Loucy (cell line): ENCODE measurements around the gene LPCAT2.

ENCODE experiments used
- H2AFZ ChIP-seq: fragments of 200-600 bp; sonication (generic); 2 replicates; pipeline ENCODE4 v1.6.0; 2016; ENCODE audit warnings: antibody characterized with exemption, mild to moderate bottlenecking, low read length, moderate library complexity
- H3F3A ChIP-seq: fragments of 200-600 bp; 2 replicates; pipeline ENCODE4 v1.6.0; 2016; ENCODE audit warnings: antibody characterized with exemption, low read depth, mild to moderate bottlenecking
- H3K27me3 ChIP-seq: fragments of 200-600 bp; sonication (generic); 2 replicates; pipeline ENCODE4 v1.6.1; 2014; ENCODE audit warnings: low read length, mild to moderate bottlenecking; ENCODE audit not compliant: insufficient read depth, poor library complexity, severe bottlenecking
- H3K36me3 ChIP-seq: fragments of 200-600 bp; sonication (generic); 2 replicates; pipeline ENCODE4 v1.6.1; 2016; ENCODE audit warnings: low read length; ENCODE audit not compliant: insufficient read depth
- H3K4me1 ChIP-seq: fragments of 200-600 bp; sonication (generic); 2 replicates; pipeline ENCODE4 v1.5.1; 2014; ENCODE audit warnings: low read length, mild to moderate bottlenecking; ENCODE audit not compliant: insufficient read depth, poor library complexity, severe bottlenecking
- H3K4me2 ChIP-seq: fragments of 200-600 bp; sonication (generic); 2 replicates; pipeline ENCODE4 v1.6.0; 2014; ENCODE audit warnings: antibody characterized with exemption, low read length, low read depth, mild to moderate bottlenecking; ENCODE audit not compliant: poor library complexity, severe bottlenecking
- H3K4me3 ChIP-seq: fragments of 200-600 bp; sonication (generic); 2 replicates; pipeline ENCODE4 v1.5.1; 2014; ENCODE audit warnings: low read length, mild to moderate bottlenecking, mixed read lengths; ENCODE audit not compliant: poor library complexity, severe bottlenecking
- H3K79me2 ChIP-seq: fragments of 200-600 bp; sonication (generic); 2 replicates; pipeline ENCODE4 v1.6.1; 2014; ENCODE audit warnings: low read length; ENCODE audit not compliant: insufficient read depth
- H3K9ac ChIP-seq: fragments of 200-600 bp; sonication (generic); 2 replicates; pipeline ENCODE4 v1.6.0; 2014; ENCODE audit warnings: mild to moderate bottlenecking, low read depth, low read length, moderate library complexity; ENCODE audit not compliant: poor library complexity, severe bottlenecking
- H3K9me2 ChIP-seq: fragments of 200-600 bp; sonication (generic); replicated peaks from 2 replicates; pipeline ENCODE4 v1.6.1; 2016; ENCODE audit warnings: low read depth, low read length, mixed read lengths
- H3K9me3 ChIP-seq: fragments of 200-600 bp; sonication (generic); 2 replicates; pipeline ENCODE4 v1.6.1; 2014; ENCODE audit warnings: mild to moderate bottlenecking, antibody characterized with exemption, low read length, low read depth; ENCODE audit not compliant: insufficient read depth
- H4K20me1 ChIP-seq: fragments of 200-600 bp; sonication (generic); 2 replicates; pipeline ENCODE4 v1.6.0; 2014; ENCODE audit warnings: antibody characterized with exemption, low read length, mild to moderate bottlenecking; ENCODE audit not compliant: insufficient read depth, poor library complexity, severe bottlenecking
- EZH2phosphoT487 ChIP-seq: fragments of 200-600 bp; IDR thresholded peaks from 2 replicates; pipeline ENCODE4 v1.6.1; 2018; ENCODE audit warnings: antibody characterized with exemption, mild to moderate bottlenecking, moderate library complexity, borderline replicate concordance
- TF ChIP-seq, protein P1 (sequence below): fragments of 200-600 bp; sonication (generic); conservative IDR thresholded peaks from 2 replicates; pipeline ENCODE4 v1.5.1; 2014; ENCODE audit warnings: mild to moderate bottlenecking, antibody characterized with exemption, low read length

Gene LPCAT2

DNA sequence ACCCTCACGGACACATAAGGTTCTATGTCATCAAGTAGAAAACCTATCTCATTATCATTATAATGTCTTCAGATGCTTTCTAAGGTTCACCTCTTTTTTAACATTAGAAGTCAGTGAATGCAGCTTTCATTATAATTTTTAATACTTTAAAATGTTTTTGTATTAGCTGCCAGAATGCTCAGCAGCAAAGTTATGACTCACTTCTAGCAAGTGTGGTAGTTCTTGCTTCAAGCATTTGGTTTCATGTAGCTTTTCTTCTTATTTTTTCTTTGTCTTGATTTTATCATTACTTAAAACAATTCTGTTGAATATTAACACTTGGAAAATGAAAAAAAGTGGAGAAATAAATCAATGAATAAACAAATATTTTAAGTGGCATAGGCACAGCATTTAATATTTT, 23.4 kb downstream of the LPCAT2 start:
- Histone ChIP-seq H3F3A (no peaks in the 10 kb centered on the region), H3K4me1 (peaks cover 10% of the 10 kb centered on the region), H3K9me2 (no peaks in the 10 kb centered on the region), H3K36me3 (no peaks in the 10 kb centered on the region), H2AFZ (no peak overlapping the region), H3K27me3 (no peaks in the 10 kb centered on the region), H3K9me3 (no peaks in the 10 kb centered on the region), H4K20me1 (no peaks in the 10 kb centered on the region), H3K4me3 (no peak overlapping the region), H3K9ac (no peak overlapping the region), H3K4me2 (no peak overlapping the region), H3K79me2 (no peaks in the 10 kb centered on the region)
- TF ChIP-seq, protein P1, sequence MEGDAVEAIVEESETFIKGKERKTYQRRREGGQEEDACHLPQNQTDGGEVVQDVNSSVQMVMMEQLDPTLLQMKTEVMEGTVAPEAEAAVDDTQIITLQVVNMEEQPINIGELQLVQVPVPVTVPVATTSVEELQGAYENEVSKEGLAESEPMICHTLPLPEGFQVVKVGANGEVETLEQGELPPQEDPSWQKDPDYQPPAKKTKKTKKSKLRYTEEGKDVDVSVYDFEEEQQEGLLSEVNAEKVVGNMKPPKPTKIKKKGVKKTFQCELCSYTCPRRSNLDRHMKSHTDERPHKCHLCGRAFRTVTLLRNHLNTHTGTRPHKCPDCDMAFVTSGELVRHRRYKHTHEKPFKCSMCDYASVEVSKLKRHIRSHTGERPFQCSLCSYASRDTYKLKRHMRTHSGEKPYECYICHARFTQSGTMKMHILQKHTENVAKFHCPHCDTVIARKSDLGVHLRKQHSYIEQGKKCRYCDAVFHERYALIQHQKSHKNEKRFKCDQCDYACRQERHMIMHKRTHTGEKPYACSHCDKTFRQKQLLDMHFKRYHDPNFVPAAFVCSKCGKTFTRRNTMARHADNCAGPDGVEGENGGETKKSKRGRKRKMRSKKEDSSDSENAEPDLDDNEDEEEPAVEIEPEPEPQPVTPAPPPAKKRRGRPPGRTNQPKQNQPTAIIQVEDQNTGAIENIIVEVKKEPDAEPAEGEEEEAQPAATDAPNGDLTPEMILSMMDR, result no peak
- TF ChIP-seq EZH2phosphoT487, result no peak

DNA sequence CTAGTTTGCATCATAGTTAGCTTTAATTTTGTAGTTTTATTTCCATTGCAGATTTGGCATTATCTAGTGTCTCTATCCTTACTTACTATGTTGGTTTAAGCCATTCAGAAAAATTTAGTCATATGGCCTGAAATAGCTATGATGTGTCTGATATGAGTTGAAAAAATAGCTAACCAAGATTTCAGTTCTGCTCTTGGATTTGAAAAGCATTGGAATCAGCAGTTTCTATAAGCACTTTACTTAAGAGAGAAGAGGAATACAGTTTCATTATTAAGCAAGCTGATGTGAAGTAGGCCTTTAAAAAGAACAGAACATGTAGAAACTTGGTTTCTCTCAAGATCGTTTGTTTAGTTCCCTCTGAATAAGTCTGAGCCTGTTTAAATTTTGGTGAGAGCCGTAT, 25.9 kb downstream of the LPCAT2 start:
- H3K4me2 ChIP-seq, result no peak overlapping the region
- no peaks in the 10 kb centered on the region for H4K20me1 ChIP-seq
- H3K79me2 ChIP-seq, result no peaks in the 10 kb centered on the region
- no peak overlapping the region for H3K9ac ChIP-seq
- H3K27me3 ChIP-seq, result no peaks in the 10 kb centered on the region
- H3K9me2 ChIP-seq, result no peaks in the 10 kb centered on the region
- H3K36me3 ChIP-seq, result no peaks in the 10 kb centered on the region
- no peaks in the 10 kb centered on the region for H3K9me3 ChIP-seq
- no peak overlapping the region for H3K4me3 ChIP-seq
- no peak for TF ChIP-seq EZH2phosphoT487
- TF ChIP-seq, protein P1, result no peak
- H3K4me1 ChIP-seq, result peaks cover 19% of the 10 kb centered on the region
- H3F3A ChIP-seq, result no peaks in the 10 kb centered on the region
- H2AFZ ChIP-seq, result no peak overlapping the region; the same call in 1 of the 2 replicates

DNA sequence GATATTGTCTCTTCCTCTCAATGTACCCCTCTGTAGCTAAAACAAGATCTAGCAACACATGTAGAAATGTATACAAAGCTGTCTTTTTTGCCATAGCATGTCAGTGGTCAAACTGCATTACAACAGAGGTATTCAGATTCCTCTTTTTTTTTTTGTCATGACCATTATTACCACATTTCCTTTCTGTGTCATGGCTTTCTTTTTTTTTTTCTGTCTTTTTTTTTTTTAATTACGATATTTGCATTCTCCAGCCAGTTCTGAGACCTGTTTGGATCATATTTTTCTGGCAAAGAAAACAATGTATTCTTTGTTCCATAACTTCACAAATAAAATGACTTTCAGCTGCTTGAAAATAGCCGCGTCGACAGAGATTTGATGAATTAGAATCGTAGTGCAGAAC, 30.2 kb downstream of the LPCAT2 start:
- Histone ChIP-seq H3K36me3 (no peaks in the 10 kb centered on the region), H4K20me1 (no peaks in the 10 kb centered on the region), H3K9ac (no peak overlapping the region), H3F3A (no peaks in the 10 kb centered on the region), H3K4me2 (no peak overlapping the region), H3K27me3 (no peaks in the 10 kb centered on the region), H3K4me3 (no peak overlapping the region), H3K9me2 (no peaks in the 10 kb centered on the region), H3K9me3 (no peaks in the 10 kb centered on the region), H2AFZ (no peak overlapping the region), H3K4me1 (peaks cover 19% of the 10 kb centered on the region), H3K79me2 (no peaks in the 10 kb centered on the region)
- TF ChIP-seq, protein P1, result no peak
- TF ChIP-seq EZH2phosphoT487, result no peak
